ENCODE measurements around the gene ALDH16A1. TPM values are rescaled to one million over a fixed set of nuclear protein-coding genes. Genes with fewer than 3 reads are reported as not detected.

ALDH16A1 gene
- total RNA-seq, 1 experiment from 2014 or later: 34.2 TPM

DNA sequence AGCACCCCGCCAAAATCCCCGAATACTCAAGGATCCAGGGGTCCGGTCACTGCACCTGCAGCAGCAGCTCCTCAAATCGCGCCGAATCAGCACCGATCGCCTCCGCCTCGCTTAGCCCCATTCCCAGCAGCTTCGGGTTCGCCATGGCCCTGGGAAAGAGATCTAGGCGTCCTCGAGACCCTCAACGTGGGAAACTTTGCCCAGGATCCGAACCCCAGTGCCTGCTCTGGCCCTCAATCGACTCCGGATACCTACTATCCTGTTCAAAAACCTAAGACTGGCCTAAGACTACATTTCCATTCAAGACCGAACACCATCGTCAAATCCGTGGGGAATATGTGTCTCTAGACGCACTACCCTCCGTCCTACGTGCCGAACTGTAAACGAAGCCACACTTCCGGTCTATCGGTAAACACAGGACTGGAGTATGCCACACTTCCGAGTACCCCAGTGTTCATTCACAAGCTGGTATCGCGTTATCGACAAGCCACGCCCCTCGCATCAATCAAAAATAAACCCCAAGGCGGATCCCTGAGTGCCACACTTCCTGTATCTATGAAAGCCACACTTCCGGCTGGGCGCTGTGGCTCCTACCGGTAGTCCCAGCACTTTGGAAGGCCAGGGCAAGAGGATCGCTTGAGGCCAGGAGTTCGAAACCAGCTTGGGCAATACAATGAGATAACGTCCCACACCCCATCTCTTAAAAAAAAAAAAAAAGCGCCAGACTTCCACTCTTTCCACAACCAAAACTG is 1.4 kb upstream of the ALDH16A1 start, which contains the start of gene PIH1D1:
TSS of gene PIH1D1 (minus strand) at position 385 of the 752 bp plus-strand sequence. CDS start at position 145, 240 bp downstream.
- no peaks in the 10 kb centered on the region for H3K9me3 Mint-ChIP-seq (ENCODE audit: unreplicated experiment)
- H3K4me3 Mint-ChIP-seq (ENCODE audit: unreplicated experiment): peak within 1 kb of the TSS; percentile 96
- ChIA-PET POLR2A (interaction anchor here (0.5 to 4.8 kb wide), 28 partner anchors 9 to 1726 kb away, joined by 3 to 43 read pairs (median 4); partner anchors contain the start of genes BCL2L12, GYS1, IRF3 and NOSIP), CTCF (interaction anchor here (0.5 to 1.6 kb wide), 7 partner anchors 22 to 231 kb away, joined by 3 to 7 read pairs (median 3); no protein-coding TSS in a partner anchor)
- TSS peak; percentile 83 for BruUV-seq (replicated peaks)
- DNase-seq (ENCODE audit: unreplicated experiment): peak; percentile 100
- peaks cover 45% of the 10 kb centered on the region for H3K36me3 Mint-ChIP-seq (ENCODE audit: insufficient read depth, unreplicated experiment)
- peaks cover 16% of the 10 kb centered on the region for H3K4me1 Mint-ChIP-seq (ENCODE audit: insufficient read depth, unreplicated experiment)
- intact Hi-C loops (cut with micrococcal nuclease): loop anchor here (5.0 kb wide), 1 partner anchor 36 kb away; the partner anchor contains the start of gene RPL13A
- H3K27ac Mint-ChIP-seq (ENCODE audit: low read depth, unreplicated experiment): peak within 1 kb of the TSS; percentile 100
- TF ChIP-seq, protein P1, sequence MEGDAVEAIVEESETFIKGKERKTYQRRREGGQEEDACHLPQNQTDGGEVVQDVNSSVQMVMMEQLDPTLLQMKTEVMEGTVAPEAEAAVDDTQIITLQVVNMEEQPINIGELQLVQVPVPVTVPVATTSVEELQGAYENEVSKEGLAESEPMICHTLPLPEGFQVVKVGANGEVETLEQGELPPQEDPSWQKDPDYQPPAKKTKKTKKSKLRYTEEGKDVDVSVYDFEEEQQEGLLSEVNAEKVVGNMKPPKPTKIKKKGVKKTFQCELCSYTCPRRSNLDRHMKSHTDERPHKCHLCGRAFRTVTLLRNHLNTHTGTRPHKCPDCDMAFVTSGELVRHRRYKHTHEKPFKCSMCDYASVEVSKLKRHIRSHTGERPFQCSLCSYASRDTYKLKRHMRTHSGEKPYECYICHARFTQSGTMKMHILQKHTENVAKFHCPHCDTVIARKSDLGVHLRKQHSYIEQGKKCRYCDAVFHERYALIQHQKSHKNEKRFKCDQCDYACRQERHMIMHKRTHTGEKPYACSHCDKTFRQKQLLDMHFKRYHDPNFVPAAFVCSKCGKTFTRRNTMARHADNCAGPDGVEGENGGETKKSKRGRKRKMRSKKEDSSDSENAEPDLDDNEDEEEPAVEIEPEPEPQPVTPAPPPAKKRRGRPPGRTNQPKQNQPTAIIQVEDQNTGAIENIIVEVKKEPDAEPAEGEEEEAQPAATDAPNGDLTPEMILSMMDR (IDR thresholded peaks at IDR 0.05; ENCODE audit: unreplicated experiment): no peak
- no peaks in the 10 kb centered on the region for H3K27me3 Mint-ChIP-seq (ENCODE audit: insufficient read depth, unreplicated experiment)

DNA sequence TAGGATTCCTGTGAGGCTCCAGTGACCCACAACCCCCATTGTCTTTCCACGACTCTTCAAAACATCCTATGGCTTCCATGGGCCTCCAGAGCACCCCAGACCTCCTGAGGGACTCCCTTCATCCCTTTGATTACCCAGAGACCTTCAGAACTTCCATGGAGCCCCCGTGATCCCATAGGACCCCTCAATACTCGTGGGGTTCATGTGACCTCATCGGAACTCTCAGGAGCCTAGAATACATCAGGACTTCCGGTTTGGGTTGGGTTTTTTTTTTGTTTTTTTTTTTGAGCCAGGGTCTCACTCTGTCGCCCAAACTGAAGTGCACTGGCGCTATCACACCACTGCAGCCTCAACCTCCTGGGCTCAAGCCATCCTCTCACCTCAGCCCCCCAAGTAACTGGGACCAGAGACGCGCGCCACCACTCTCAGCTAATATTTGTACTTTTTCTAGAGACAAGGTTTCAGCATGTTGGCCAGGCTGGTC is 774 bp downstream of the ALDH16A1 start:
- Mint-ChIP-seq H3K36me3 (ENCODE audit: insufficient read depth, unreplicated experiment) (peaks cover 40% of the 10 kb centered on the region), H3K9me3 (ENCODE audit: unreplicated experiment) (no peaks in the 10 kb centered on the region), H3K27ac (ENCODE audit: low read depth, unreplicated experiment) (peak overlapping the region; percentile 100), H3K4me3 (ENCODE audit: unreplicated experiment) (peak overlapping the region; percentile 96), H3K27me3 (ENCODE audit: insufficient read depth, unreplicated experiment) (no peaks in the 10 kb centered on the region), H3K4me1 (ENCODE audit: insufficient read depth, unreplicated experiment) (peaks cover 16% of the 10 kb centered on the region)
- TF ChIP-seq, protein P1 (IDR thresholded peaks at IDR 0.05; ENCODE audit: unreplicated experiment): no peak
- ChIA-PET CTCF (interaction anchor here (0.6 to 1.2 kb wide), 3 partner anchors 61 to 1271 kb away, joined by 3 to 5 read pairs (median 3); no protein-coding TSS in a partner anchor), POLR2A (interaction anchor here (0.6 to 4.8 kb wide), 18 partner anchors 9 to 1403 kb away, joined by 3 to 43 read pairs (median 4); partner anchors contain the start of genes ATF5, DKKL1, GYS1 and IRF3)
- no peak for DNase-seq (ENCODE audit: unreplicated experiment)
- intact Hi-C loops (cut with micrococcal nuclease): loop anchor here (5.0 kb wide), 1 partner anchor 34 kb away; the partner anchor contains the start of gene RPL13A
- BruUV-seq (replicated peaks): TSS peak; percentile 91

GRCh38 chr19:49455773-49456172 is 2.7 kb downstream of the ALDH16A1 start:
- TF ChIP-seq, protein P1 (IDR thresholded peaks at IDR 0.05; ENCODE audit: unreplicated experiment): no peak
- no peak overlapping the region for H3K4me3 Mint-ChIP-seq (ENCODE audit: unreplicated experiment)
- peak; percentile 25 for DNase-seq (ENCODE audit: unreplicated experiment)
- CTCF ChIA-PET: interaction anchor here (0.8 to 1.8 kb wide), 2 partner anchors 11 to 18 kb away, joined by 4 read pairs; no protein-coding TSS in a partner anchor
- POLR2A ChIA-PET: interaction anchor here (1.0 kb wide), 1 partner anchor 27 kb away, joined by 3 read pairs; no protein-coding TSS in a partner anchor
- no peaks in the 10 kb centered on the region for H3K9me3 Mint-ChIP-seq (ENCODE audit: unreplicated experiment)
- BruUV-seq (replicated peaks): no TSS peak
- peaks cover 7% of the 10 kb centered on the region for H3K4me1 Mint-ChIP-seq (ENCODE audit: insufficient read depth, unreplicated experiment)
- intact Hi-C loops (cut with micrococcal nuclease): no loop called here
- no peaks in the 10 kb centered on the region for H3K27me3 Mint-ChIP-seq (ENCODE audit: insufficient read depth, unreplicated experiment)
- peaks cover 31% of the 10 kb centered on the region for H3K36me3 Mint-ChIP-seq (ENCODE audit: insufficient read depth, unreplicated experiment)
- no peak overlapping the region for H3K27ac Mint-ChIP-seq (ENCODE audit: low read depth, unreplicated experiment)

DNA sequence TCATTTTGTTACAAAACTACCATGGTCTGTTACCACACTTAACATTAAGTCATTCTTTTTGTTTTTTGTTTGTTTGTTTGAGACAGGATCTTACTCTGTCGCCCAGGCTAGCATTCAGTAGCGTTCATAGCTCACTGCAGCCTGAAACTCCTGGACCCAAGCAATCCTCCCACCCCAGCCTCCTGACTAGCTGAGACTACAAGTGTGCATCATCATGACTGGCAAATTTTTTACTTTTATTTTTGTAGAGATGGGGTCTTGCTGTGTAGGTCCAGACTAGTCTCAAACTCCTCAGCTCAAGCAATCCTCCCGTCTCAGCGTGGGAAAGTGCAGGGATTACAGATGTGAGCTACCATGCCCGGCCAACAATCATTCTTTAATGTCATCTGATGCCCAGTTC is 3.3 kb downstream of the ALDH16A1 start:
- H3K9me3 Mint-ChIP-seq (ENCODE audit: unreplicated experiment): no peaks in the 10 kb centered on the region
- BruUV-seq (replicated peaks): no TSS peak
- DNase-seq (ENCODE audit: unreplicated experiment): no peak
- peaks cover 6% of the 10 kb centered on the region for H3K4me1 Mint-ChIP-seq (ENCODE audit: insufficient read depth, unreplicated experiment)
- no peak overlapping the region for H3K27ac Mint-ChIP-seq (ENCODE audit: low read depth, unreplicated experiment)
- CTCF ChIA-PET: interaction anchor here (0.8 to 1.8 kb wide), 2 partner anchors 12 to 17 kb away, joined by 4 read pairs; no protein-coding TSS in a partner anchor
- no peaks in the 10 kb centered on the region for H3K27me3 Mint-ChIP-seq (ENCODE audit: insufficient read depth, unreplicated experiment)
- H3K4me3 Mint-ChIP-seq (ENCODE audit: unreplicated experiment): no peak overlapping the region
- H3K36me3 Mint-ChIP-seq (ENCODE audit: insufficient read depth, unreplicated experiment): peaks cover 28% of the 10 kb centered on the region
- POLR2A ChIA-PET: interaction anchor here (0.6 to 1.0 kb wide), 2 partner anchors 16 to 26 kb away, joined by 3 read pairs; no protein-coding TSS in a partner anchor
- intact Hi-C loops (cut with micrococcal nuclease): no loop called here
- TF ChIP-seq, protein P1 (IDR thresholded peaks at IDR 0.05; ENCODE audit: unreplicated experiment): no peak
